HepG2 (cell line): ENCODE measurements around the gene LCN1. TPM values are rescaled to one million over a fixed set of nuclear protein-coding genes. Genes with fewer than 3 reads are reported as not detected.

Experiments used
- ADNP ChIP-seq: sonication (generic); formaldehyde crosslinking; IDR thresholded peaks from 2 replicates; pipeline ENCODE4 v1.4.0; 2020; ENCODE audit warnings: missing genetic modification reagents
- CBX1 ChIP-seq: IDR thresholded peaks from one replicate; pipeline ENCODE4 v1.6.1; 2016; ENCODE audit warnings: antibody characterized with exemption, low read depth
- FOXA1 ChIP-seq, 2 experiments: fragments of 450-650 bp in 1 of 2; sonication (generic) in 1 of 2; formaldehyde crosslinking in 1 of 2; IDR thresholded peaks; 2 replicates each; pipeline versions ENCODE4 v1.4.0 to v1.6.1; 2016 to 2020; ENCODE audit warnings: missing genetic modification reagents in 1 of 2
- GABPA ChIP-seq, 2 experiments: IDR thresholded peaks; 2 replicates each; pipeline ENCODE4 v1.6.1; 2011 to 2016; ENCODE audit warnings: low read depth in 2 of 2, low read length in 1 of 2, missing biosample characterization in 1 of 2, missing genetic modification characterization in 1 of 2
- KLF16 ChIP-seq, 2 experiments: sonication (generic) in 1 of 2; formaldehyde crosslinking in 1 of 2; IDR thresholded peaks; 2 replicates each; pipeline versions ENCODE4 v1.6.1 to v1.8.0; 2016 to 2023; ENCODE audit warnings: missing genetic modification reagents in 2 of 2, missing compliant biosample characterization in 1 of 2
- MIER3 ChIP-seq: IDR thresholded peaks from 2 replicates; pipeline ENCODE4 v1.6.1; 2016; ENCODE audit warnings: missing compliant biosample characterization, borderline replicate concordance
- MXD4 ChIP-seq: IDR thresholded peaks from 2 replicates; pipeline ENCODE4 v1.6.1; 2016; ENCODE audit warnings: mild to moderate bottlenecking, missing biosample characterization, missing genetic modification reagents
- NCOA2 ChIP-seq: sonication (generic); formaldehyde crosslinking; IDR thresholded peaks from 2 replicates; pipeline ENCODE4 v1.8.0; 2022; ENCODE audit warnings: inconsistent platforms
- NR1H2 ChIP-seq: sonication (generic); formaldehyde crosslinking; IDR thresholded peaks from 2 replicates; pipeline ENCODE4 v1.8.1; 2022; ENCODE audit warnings: low read depth, missing genetic modification reagents, borderline replicate concordance
- POGZ ChIP-seq: sonication (generic); formaldehyde crosslinking; IDR thresholded peaks from 2 replicates; pipeline ENCODE4 v1.4.0; 2020; ENCODE audit warnings: mild to moderate bottlenecking, missing genetic modification reagents
- POLR2A ChIP-seq, 2 experiments: IDR thresholded peaks; 2 replicates each; pipeline ENCODE4 v1.6.1; 2011; ENCODE audit warnings: low read depth in 2 of 2, low read length in 2 of 2, mild to moderate bottlenecking in 1 of 2, moderate library complexity in 1 of 2; ENCODE audit not compliant: insufficient read depth in 1 of 2
- RFX5 ChIP-seq: IDR thresholded peaks from 2 replicates; pipeline ENCODE4 v1.6.1; 2011; ENCODE audit warnings: low read depth, low read length, improper control_type of control experiment
- SKI ChIP-seq: fragments of 450-650 bp; IDR thresholded peaks from one replicate; pipeline ENCODE4 v1.6.1; 2018; ENCODE audit warnings: mild to moderate bottlenecking; ENCODE audit not compliant: partially characterized antibody
- SRF ChIP-seq: IDR thresholded peaks from 2 replicates; pipeline ENCODE4 v1.6.1; 2011; ENCODE audit warnings: mild to moderate bottlenecking, low read depth, low read length, moderate library complexity
- TAF1 ChIP-seq: sonication (generic); formaldehyde crosslinking; IDR thresholded peaks from 2 replicates; pipeline ENCODE4 v1.4.0; 2020; ENCODE audit warnings: missing genetic modification reagents
- TGIF2 ChIP-seq: IDR thresholded peaks from 2 replicates; pipeline ENCODE4 v1.6.1; 2016; ENCODE audit warnings: control low read depth, missing compliant biosample characterization
- XRCC5 ChIP-seq: fragments of 200-400 bp; formaldehyde crosslinking; optimal IDR thresholded peaks from 2 replicates; pipeline ENCODE3; 2017; ENCODE audit warnings: mild to moderate bottlenecking, low read length
- ZBTB1 ChIP-seq: sonication (generic); formaldehyde crosslinking; IDR thresholded peaks from 2 replicates; pipeline ENCODE4 v1.4.0; 2020; ENCODE audit warnings: missing genetic modification reagents, borderline replicate concordance
- ZBTB43 ChIP-seq: sonication (generic); formaldehyde crosslinking; conservative IDR thresholded peaks from 2 replicates; pipeline ENCODE4 v1.4.0; 2020; ENCODE audit warnings: missing genetic modification reagents
- ZNF124 ChIP-seq: sonication (generic); formaldehyde crosslinking; IDR thresholded peaks from 2 replicates; pipeline ENCODE4 v1.4.0; 2020; ENCODE audit warnings: missing genetic modification reagents
- ZNF143 ChIP-seq: sonication (generic); formaldehyde crosslinking; IDR thresholded peaks from 2 replicates; pipeline ENCODE4 v1.4.0; 2020; ENCODE audit warnings: missing genetic modification reagents
- ZNF235 ChIP-seq: sonication (generic); formaldehyde crosslinking; IDR thresholded peaks from 2 replicates; pipeline ENCODE4 v1.8.1; 2023; ENCODE audit warnings: mild to moderate bottlenecking, missing genetic modification reagents, borderline replicate concordance
- ZNF264 ChIP-seq: sonication (generic); formaldehyde crosslinking; IDR thresholded peaks from 2 replicates; pipeline ENCODE4 v1.4.0; 2020; ENCODE audit warnings: missing genetic modification reagents
- ZNF501 ChIP-seq: sonication (generic); formaldehyde crosslinking; IDR thresholded peaks from 2 replicates; pipeline ENCODE4 v1.5.1; 2020; ENCODE audit warnings: mild to moderate bottlenecking, moderate library complexity, missing genetic modification reagents
- ZNF619 ChIP-seq: sonication (generic); formaldehyde crosslinking; IDR thresholded peaks from 2 replicates; pipeline ENCODE4 v1.4.0; 2020; ENCODE audit warnings: mild to moderate bottlenecking, missing genetic modification reagents
- ZNF878 ChIP-seq: sonication (generic); formaldehyde crosslinking; IDR thresholded peaks from 2 replicates; pipeline ENCODE4 v1.8.1; 2023; ENCODE audit warnings: mild to moderate bottlenecking, missing genetic modification reagents, moderate library complexity
- polyA plus RNA-seq, 8 experiments: library from polyadenylated mRNA; depleted of rRNA in 3 of 8; stranded (reverse) in 7 of 8; unstranded in 1 of 8; fragments of >200 nt; fragmentation: Illumina TruSeq in 4 of 8; extraction: Trizol in 4 of 8; gene quantifications; 2 replicates each; pipeline versions ENCODE4 v1.2.1 to v1.2.3, GENCODE V29; 2011 to 2016; ENCODE audit warnings: low read depth in 4 of 8, missing spikeins in 1 of 8, mixed read lengths in 1 of 8; ENCODE audit not compliant: insufficient read depth in 1 of 8
- total RNA-seq, 5 experiments: library from RNA; depleted of rRNA; stranded (reverse); fragments of >200 nt; fragmentation: Illumina TruSeq; extraction: Trizol; gene quantifications; 2 replicates each; pipeline ENCODE4 v1.2.3, GENCODE V29; 2016; ENCODE audit warnings: low read depth in 1 of 5
- TF ChIP-seq, protein P1 (sequence below): sonication (generic); formaldehyde crosslinking; IDR thresholded peaks from 2 replicates; pipeline ENCODE4 v1.8.0; 2022; ENCODE audit warnings: missing genetic modification reagents, mild to moderate bottlenecking, borderline replicate concordance
- TF ChIP-seq, protein P2 (sequence below): sonication (generic); IDR thresholded peaks from 2 replicates; pipeline ENCODE4 v1.6.1; 2016; ENCODE audit warnings: low read depth, borderline replicate concordance

The LCN1 gene
- total and polyA plus RNA-seq, 2 of the 13 experiments (the other 11 are each of a cell fraction or from before 2014, with no cell fraction given): not detected

- TF ChIP-seq SRF (no peak), ZNF124 (CRISPR knock-in tag) (peak; percentile 66), SKI (peak; percentile 54), NCOA2 (CRISPR knock-in tag) (no peak; the same call in 1 of the 2 replicates), ZNF878 (CRISPR knock-in tag) (peak; percentile 74; the same call in 1 of the 2 replicates), ZNF501 (CRISPR knock-in tag) (peak; percentile 78), TAF1 (peak; percentile 96), FOXA1 (IDR thresholded peaks at IDR 0.05) (no peak), FOXA1 (CRISPR knock-in tag; IDR thresholded peaks at IDR 0.05) (no peak), GABPA (IDR thresholded peaks at IDR 0.05; ENCODE audit: low read depth, low read length) (no peak), GABPA (CRISPR knock-in tag; IDR thresholded peaks at IDR 0.05; ENCODE audit: low read depth) (no peak), POGZ (CRISPR knock-in tag) (peak; percentile 78), ZBTB1 (CRISPR knock-in tag) (no peak), NR1H2 (CRISPR knock-in tag) (peak; percentile 84; the same call in 1 of the 2 replicates), ZNF235 (no peak), ZBTB43 (CRISPR knock-in tag) (0 out of 2 replicates have a peak, but pooled peaks have one; percentile 36), RFX5 (no peak), TGIF2 (CRISPR knock-in tag) (peak; percentile 75; the same call in 1 of the 2 replicates), ZNF143 (CRISPR knock-in tag) (peak; percentile 26; the same call in 1 of the 2 replicates), ADNP (CRISPR knock-in tag) (no peak), ZNF264 (peak; percentile 13; the same call in 1 of the 2 replicates), MIER3 (peak; percentile 67; the same call in 1 of the 2 replicates), POLR2A (IDR thresholded peaks at IDR 0.05; ENCODE audit: insufficient read depth in 1 of 2, low read depth in 2 of 2, low read length in 2 of 2) (peak in 1 of 2 experiments; percentile 2; a peak in 2 of 4 replicates), XRCC5 (peak; percentile 79), MXD4 (CRISPR knock-in tag) (0 out of 2 replicates have a peak, but pooled peaks have one; percentile 20), CBX1 (peak; percentile 51), KLF16 (CRISPR knock-in tag; IDR thresholded peaks at IDR 0.05) (peak in 1 of 2 experiments; percentile 78; a peak in 2 of 4 replicates), ZNF619 (CRISPR knock-in tag) (no peak)
- TF ChIP-seq, protein P1, sequence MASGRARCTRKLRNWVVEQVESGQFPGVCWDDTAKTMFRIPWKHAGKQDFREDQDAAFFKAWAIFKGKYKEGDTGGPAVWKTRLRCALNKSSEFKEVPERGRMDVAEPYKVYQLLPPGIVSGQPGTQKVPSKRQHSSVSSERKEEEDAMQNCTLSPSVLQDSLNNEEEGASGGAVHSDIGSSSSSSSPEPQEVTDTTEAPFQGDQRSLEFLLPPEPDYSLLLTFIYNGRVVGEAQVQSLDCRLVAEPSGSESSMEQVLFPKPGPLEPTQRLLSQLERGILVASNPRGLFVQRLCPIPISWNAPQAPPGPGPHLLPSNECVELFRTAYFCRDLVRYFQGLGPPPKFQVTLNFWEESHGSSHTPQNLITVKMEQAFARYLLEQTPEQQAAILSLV: peak; percentile 96; the same call in 1 of the 2 replicates
- TF ChIP-seq, protein P2, sequence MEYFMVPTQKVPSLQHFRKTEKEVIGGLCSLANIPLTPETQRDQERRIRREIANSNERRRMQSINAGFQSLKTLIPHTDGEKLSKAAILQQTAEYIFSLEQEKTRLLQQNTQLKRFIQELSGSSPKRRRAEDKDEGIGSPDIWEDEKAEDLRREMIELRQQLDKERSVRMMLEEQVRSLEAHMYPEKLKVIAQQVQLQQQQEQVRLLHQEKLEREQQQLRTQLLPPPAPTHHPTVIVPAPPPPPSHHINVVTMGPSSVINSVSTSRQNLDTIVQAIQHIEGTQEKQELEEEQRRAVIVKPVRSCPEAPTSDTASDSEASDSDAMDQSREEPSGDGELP: peak; percentile 12; the same call in 1 of the 2 replicates
Observed at GRCh38 chr9:135500525-135501260, 20.5 kb upstream of the LCN1 start, which contains the start of gene MRPS2 (continued).
